Large intestine (tissue), 12 donors: Measurements from ENCODE around the gene SPATA4. TPM values are rescaled to one million over a fixed set of nuclear protein-coding genes. Genes with fewer than 3 reads are reported as not detected.

ENCODE experiments used
- DNase-seq, 2 donors: peaks; one replicate each; pipeline versions ENCODE4 v3.0.0 to v3.0.0-alpha.2; 2013
- H3K27ac ChIP-seq: one replicate; pipeline ENCODE4 v1.5.1; 2013; ENCODE audit warnings: low read length
- H3K27me3 ChIP-seq: 2 replicates; pipeline ENCODE4 v1.6.1; 2013; ENCODE audit warnings: low read length; ENCODE audit not compliant: control insufficient read depth, insufficient read depth
- H3K36me3 ChIP-seq: 2 replicates; pipeline ENCODE4 v1.6.1; 2013; ENCODE audit warnings: low read length; ENCODE audit not compliant: control insufficient read depth, insufficient read depth
- H3K4me1 ChIP-seq: one replicate; pipeline ENCODE4 v1.6.1; 2013; ENCODE audit warnings: low read length; ENCODE audit not compliant: control insufficient read depth, insufficient read depth
- H3K4me3 ChIP-seq: one replicate; pipeline ENCODE4 v1.5.1; 2013; ENCODE audit warnings: low read length
- H3K9me3 ChIP-seq: one replicate; pipeline ENCODE4 v1.6.1; 2013; ENCODE audit warnings: mild to moderate bottlenecking, low read depth, low read length, moderate library complexity; ENCODE audit not compliant: control insufficient read depth
- WGBS: methylation state at CpG from one replicate; pipeline ENCODE4 v1.1.5; 2013; ENCODE audit warnings: low lambda C conversion rate; ENCODE audit not compliant: insufficient coverage; 5-methylcytosine and 5-hydroxymethylcytosine counted together
- long read RNA-seq, 11 donors: transcript quantifications; one replicate each; lab custom pipeline, GENCODE V29; 2026
- polyA plus RNA-seq: library from polyadenylated mRNA; unstranded; fragments of 120-200 nt; gene quantifications from one replicate; pipeline ENCODE4 v1.2.1, GENCODE V29; 2013

The SPATA4 gene
- polyA plus RNA-seq, result 0.09 TPM
- long read RNA-seq, donor 1, result 0 reads
- long read RNA-seq, donor 2, result 0 reads
- long read RNA-seq, donor 3, result 0 reads
- long read RNA-seq, donor 4, result 0 reads
- long read RNA-seq, donor 5, result 0 reads
- long read RNA-seq, donor 6, result 0 reads
- long read RNA-seq, donor 7, result 0 reads
- long read RNA-seq, donor 8, result 0 reads
- long read RNA-seq, donor 9, result 0 reads
- long read RNA-seq, donor 10, result 0 reads
- long read RNA-seq, donor 11, result 0 reads

GRCh38 chr4:176195184-176195978 lies at the start of gene SPATA4:
SPATA4 (minus strand) TSS chr4:176195585; CDS start chr4:176195562, 23 bp downstream.
- no peaks in the 10 kb centered on the region for H3K9me3 ChIP-seq
- H3K4me3 ChIP-seq, result peak within 1 kb of the TSS; percentile 52
- no peaks in the 10 kb centered on the region for H3K4me1 ChIP-seq
- H3K27me3 ChIP-seq, result peaks cover 11% of the 10 kb centered on the region
- H3K36me3 ChIP-seq, result no peaks in the 10 kb centered on the region
- H3K27ac ChIP-seq, result peak within 1 kb of the TSS; percentile 27
- DNase-seq, result peak; percentile 93
- WGBS, result 0% methylated on average over 1 of the region's 45 CpGs

GRCh38 chr4:176242764-176243347 lies 47.5 kb upstream of the SPATA4 start:
- Histone ChIP-seq H3K27ac (no peak overlapping the region), H3K27me3 (no peaks in the 10 kb centered on the region)
- 78% methylated on average over 1 of the region's 1 CpG for WGBS

GRCh38 chr4:176241703-176242102 lies 46.3 kb upstream of the SPATA4 start:
- 60% methylated on average over 1 of the region's 8 CpGs for WGBS
- Histone ChIP-seq H3K4me3 (no peak overlapping the region), H3K4me1 (no peaks in the 10 kb centered on the region), H3K27ac (no peak overlapping the region), H3K27me3 (no peaks in the 10 kb centered on the region), H3K9me3 (no peaks in the 10 kb centered on the region), H3K36me3 (no peaks in the 10 kb centered on the region)
- no peak for DNase-seq

More at GRCh38 chr4:176242764-176243347, 47.5 kb upstream of the SPATA4 start:
- DNase-seq, result no peak
- no peaks in the 10 kb centered on the region for H3K4me1 ChIP-seq
- H3K36me3 ChIP-seq, result no peaks in the 10 kb centered on the region
- H3K9me3 ChIP-seq, result no peaks in the 10 kb centered on the region
- no peak overlapping the region for H3K4me3 ChIP-seq

GRCh38 chr4:176238826-176239225 lies 43.4 kb upstream of the SPATA4 start:
- Histone ChIP-seq H3K27me3 (no peaks in the 10 kb centered on the region), H3K36me3 (no peaks in the 10 kb centered on the region), H3K9me3 (no peaks in the 10 kb centered on the region), H3K4me3 (no peak overlapping the region), H3K27ac (no peak overlapping the region), H3K4me1 (no peaks in the 10 kb centered on the region)
- WGBS, result 60% methylated on average over 1 of the region's 4 CpGs
- DNase-seq, result peak in 1 of 2 donors; percentile 6

- Histone ChIP-seq H3K9me3 (no peaks in the 10 kb centered on the region), H3K36me3 (no peaks in the 10 kb centered on the region), H3K4me1 (no peaks in the 10 kb centered on the region), H3K4me3 (no peak overlapping the region), H3K27me3 (no peaks in the 10 kb centered on the region), H3K27ac (no peak overlapping the region)
- DNase-seq, result peak; percentile 2 to 3
- 60% methylated on average over 1 of the region's 7 CpGs for WGBS
Measured at GRCh38 chr4:176238157-176238610, 42.8 kb upstream of the SPATA4 start.

GRCh38 chr4:176236946-176237345 lies 41.6 kb upstream of the SPATA4 start:
- no CpG with 5 or more reads among the region's 5 CpGs for WGBS
- no peak overlapping the region for H3K4me3 ChIP-seq
- H3K4me1 ChIP-seq, result no peaks in the 10 kb centered on the region
- no peak overlapping the region for H3K27ac ChIP-seq
- H3K27me3 ChIP-seq, result no peaks in the 10 kb centered on the region
- H3K9me3 ChIP-seq, result no peaks in the 10 kb centered on the region
- no peak for DNase-seq
- H3K36me3 ChIP-seq, result no peaks in the 10 kb centered on the region

GRCh38 chr4:176230836-176231235 lies 35.5 kb upstream of the SPATA4 start:
- Histone ChIP-seq H3K4me3 (no peak overlapping the region), H3K4me1 (no peaks in the 10 kb centered on the region), H3K36me3 (no peaks in the 10 kb centered on the region), H3K9me3 (no peaks in the 10 kb centered on the region), H3K27ac (no peak overlapping the region), H3K27me3 (no peaks in the 10 kb centered on the region)
- WGBS, result 85% methylated on average over 4 of the region's 4 CpGs
- no peak for DNase-seq

GRCh38 chr4:176229645-176230044 lies 34.3 kb upstream of the SPATA4 start:
- Histone ChIP-seq H3K4me1 (no peaks in the 10 kb centered on the region), H3K36me3 (no peaks in the 10 kb centered on the region), H3K27ac (no peak overlapping the region), H3K27me3 (no peaks in the 10 kb centered on the region), H3K9me3 (no peaks in the 10 kb centered on the region), H3K4me3 (no peak overlapping the region)
- WGBS, result 0% methylated on average over 1 of the region's 4 CpGs
- DNase-seq, result no peak

GRCh38 chr4:176226736-176227135 lies 31.4 kb upstream of the SPATA4 start:
- Histone ChIP-seq H3K36me3 (no peaks in the 10 kb centered on the region), H3K4me3 (no peak overlapping the region), H3K9me3 (no peaks in the 10 kb centered on the region), H3K4me1 (no peaks in the 10 kb centered on the region), H3K27me3 (no peaks in the 10 kb centered on the region), H3K27ac (no peak overlapping the region)
- no CpG with 5 or more reads among the region's 5 CpGs for WGBS
- no peak for DNase-seq

GRCh38 chr4:176223561-176223960 lies 28.2 kb upstream of the SPATA4 start:
- H3K27ac ChIP-seq, result no peak overlapping the region
- H3K4me3 ChIP-seq, result no peak overlapping the region
- no peaks in the 10 kb centered on the region for H3K36me3 ChIP-seq
- no peaks in the 10 kb centered on the region for H3K4me1 ChIP-seq
- no CpG with 5 or more reads among the region's 2 CpGs for WGBS
- no peaks in the 10 kb centered on the region for H3K9me3 ChIP-seq
- no peak for DNase-seq
- no peaks in the 10 kb centered on the region for H3K27me3 ChIP-seq
